HepG2 (cell line): ENCODE results near the gene ZMIZ1. TPM values are rescaled to one million over a fixed set of nuclear protein-coding genes. Genes with fewer than 3 reads are reported as not detected.

Experiments
- ATF7 ChIP-seq, 2 experiments: fragments of 450-650 bp in 1 of 2; sonication (generic) in 1 of 2; formaldehyde crosslinking in 1 of 2; IDR thresholded peaks; 2 replicates each; pipeline versions ENCODE4 v1.4.0 to v1.6.1; 2016 to 2020; ENCODE audit warnings: antibody characterized with exemption in 1 of 2, mild to moderate bottlenecking in 1 of 2, missing genetic modification reagents in 1 of 2
- CREBL2 ChIP-seq: sonication (generic); formaldehyde crosslinking; IDR thresholded peaks from 2 replicates; pipeline ENCODE4 v1.8.1; 2023; ENCODE audit warnings: missing genetic modification reagents, mild to moderate bottlenecking, borderline replicate concordance
- DMAP1 ChIP-seq: IDR thresholded peaks from 2 replicates; pipeline ENCODE4 v1.6.1; 2016
- IRF2 ChIP-seq: IDR thresholded peaks from 2 replicates; pipeline ENCODE4 v1.6.1; 2018; ENCODE audit warnings: missing genetic modification reagents, missing compliant biosample characterization
- MAFF ChIP-seq: IDR thresholded peaks from 2 replicates; pipeline ENCODE4 v1.6.1; 2011; ENCODE audit warnings: low read depth, low read length, improper control_type of control experiment
- MTA3 ChIP-seq: sonication (generic); formaldehyde crosslinking; IDR thresholded peaks from 2 replicates; pipeline ENCODE4 v1.4.0; 2020; ENCODE audit warnings: missing genetic modification reagents
- NONO ChIP-seq, 2 experiments: fragments of 450-650 bp in 1 of 2; sonication (generic) in 1 of 2; formaldehyde crosslinking in 1 of 2; IDR thresholded peaks in 1 of 2; conservative IDR thresholded peaks in 1 of 2; 2 replicates each; pipeline versions ENCODE4 v1.6.1 to v1.8.0; 2017 to 2022; ENCODE audit warnings: mild to moderate bottlenecking in 1 of 2, missing genetic modification reagents in 1 of 2, moderate library complexity in 1 of 2
- NR2C2 ChIP-seq: sonication (generic); formaldehyde crosslinking; IDR thresholded peaks from 2 replicates; pipeline ENCODE4 v1.4.0; 2020; ENCODE audit warnings: missing genetic modification reagents, mild to moderate bottlenecking, moderate library complexity, borderline replicate concordance
- PAX8 ChIP-seq: sonication (generic); formaldehyde crosslinking; IDR thresholded peaks from 2 replicates; pipeline ENCODE4 v1.8.0; 2022; ENCODE audit warnings: mild to moderate bottlenecking, missing genetic modification reagents, borderline replicate concordance
- REPIN1 ChIP-seq: sonication (generic); formaldehyde crosslinking; IDR thresholded peaks from 2 replicates; pipeline ENCODE4 v1.8.0; 2022; ENCODE audit warnings: missing genetic modification reagents, low read depth, mild to moderate bottlenecking, borderline replicate concordance
- TGIF2 ChIP-seq: IDR thresholded peaks from 2 replicates; pipeline ENCODE4 v1.6.1; 2016; ENCODE audit warnings: control low read depth, missing compliant biosample characterization
- XRCC5 ChIP-seq: fragments of 200-400 bp; formaldehyde crosslinking; optimal IDR thresholded peaks from 2 replicates; pipeline ENCODE3; 2017; ENCODE audit warnings: mild to moderate bottlenecking, low read length
- ZNF274 ChIP-seq: sonication (generic); formaldehyde crosslinking; IDR thresholded peaks from 2 replicates; pipeline ENCODE4 v1.5.1; 2020; ENCODE audit warnings: mild to moderate bottlenecking, missing genetic modification reagents
- ZNF331 ChIP-seq: sonication (generic); formaldehyde crosslinking; IDR thresholded peaks from 2 replicates; pipeline ENCODE4 v1.4.0; 2020; ENCODE audit warnings: missing genetic modification reagents
- ZNF503 ChIP-seq: sonication (generic); formaldehyde crosslinking; IDR thresholded peaks from 2 replicates; pipeline ENCODE4 v1.4.0; 2020; ENCODE audit warnings: missing genetic modification reagents
- ZNF749 ChIP-seq: sonication (generic); formaldehyde crosslinking; IDR thresholded peaks from 2 replicates; pipeline ENCODE4 v1.8.0; 2022; ENCODE audit warnings: mild to moderate bottlenecking, missing genetic modification reagents, moderate library complexity, borderline replicate concordance
- ZNF782 ChIP-seq: sonication (generic); formaldehyde crosslinking; IDR thresholded peaks from 2 replicates; pipeline ENCODE4 v1.4.0; 2020; ENCODE audit warnings: missing genetic modification reagents, mild to moderate bottlenecking, borderline replicate concordance
- ZSCAN20 ChIP-seq: sonication (generic); formaldehyde crosslinking; IDR thresholded peaks from 2 replicates; pipeline ENCODE4 v1.4.0; 2020; ENCODE audit warnings: missing genetic modification reagents, mild to moderate bottlenecking, borderline replicate concordance
- polyA plus RNA-seq, 8 experiments: library from polyadenylated mRNA; depleted of rRNA in 3 of 8; stranded (reverse) in 7 of 8; unstranded in 1 of 8; fragments of >200 nt; fragmentation: Illumina TruSeq in 4 of 8; extraction: Trizol in 4 of 8; gene quantifications; 2 replicates each; pipeline versions ENCODE4 v1.2.1 to v1.2.3, GENCODE V29; 2011 to 2016; ENCODE audit warnings: low read depth in 4 of 8, missing spikeins in 1 of 8, mixed read lengths in 1 of 8; ENCODE audit not compliant: insufficient read depth in 1 of 8
- total RNA-seq, 5 experiments: library from RNA; depleted of rRNA; stranded (reverse); fragments of >200 nt; fragmentation: Illumina TruSeq; extraction: Trizol; gene quantifications; 2 replicates each; pipeline ENCODE4 v1.2.3, GENCODE V29; 2016; ENCODE audit warnings: low read depth in 1 of 5
- TF ChIP-seq, protein P1 (sequence below): sonication (generic); formaldehyde crosslinking; IDR thresholded peaks from 2 replicates; pipeline ENCODE4 v1.9.0; 2021; ENCODE audit warnings: missing genetic modification reagents, borderline replicate concordance
- TF ChIP-seq, protein P2 (sequence below): sonication (generic); formaldehyde crosslinking; IDR thresholded peaks from 2 replicates; pipeline ENCODE4 v1.5.1; 2020; ENCODE audit warnings: missing genetic modification reagents, mild to moderate bottlenecking, borderline replicate concordance
- TF ChIP-seq, protein P3 (sequence below): sonication (generic); formaldehyde crosslinking; IDR thresholded peaks from 2 replicates; pipeline ENCODE4 v1.4.0; 2020; ENCODE audit warnings: missing genetic modification reagents

The ZMIZ1 gene
- total and polyA plus RNA-seq, 2 of the 13 experiments (the other 11 are each of a cell fraction or from before 2014, with no cell fraction given): 5.3 to 10.2 TPM

DNA sequence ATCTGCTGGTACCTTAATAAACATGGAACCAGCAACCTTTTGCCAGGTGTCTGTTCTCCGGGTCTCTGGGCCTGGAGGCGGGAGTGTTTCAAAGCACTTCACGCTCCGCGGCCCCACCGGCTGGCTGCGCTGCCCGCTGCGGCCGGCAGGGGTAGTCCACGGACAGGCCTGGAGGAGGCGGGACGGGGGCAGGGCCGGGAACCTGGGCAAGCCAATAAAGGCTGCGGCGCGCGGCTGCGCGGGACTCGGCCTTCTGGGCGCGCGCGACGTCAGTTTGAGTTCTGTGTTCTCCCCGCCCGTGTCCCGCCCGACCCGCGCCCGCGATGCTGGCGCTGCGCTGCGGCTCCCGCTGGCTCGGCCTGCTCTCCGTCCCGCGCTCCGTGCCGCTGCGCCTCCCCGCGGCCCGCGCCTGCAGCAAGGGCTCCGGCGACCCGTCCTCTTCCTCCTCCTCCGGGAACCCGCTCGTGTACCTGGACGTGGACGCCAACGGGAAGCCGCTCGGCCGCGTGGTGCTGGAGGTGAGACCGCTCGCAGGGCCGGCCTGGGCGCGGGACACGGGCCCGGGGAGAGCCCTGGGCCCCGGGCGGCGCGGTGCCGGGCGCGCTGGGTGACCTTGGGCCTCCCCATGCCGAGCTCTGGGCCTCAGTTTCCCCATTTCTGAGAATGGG is 278.6 kb downstream of the ZMIZ1 start, which contains the start of gene PPIF (continued):
- TF ChIP-seq, protein P1, sequence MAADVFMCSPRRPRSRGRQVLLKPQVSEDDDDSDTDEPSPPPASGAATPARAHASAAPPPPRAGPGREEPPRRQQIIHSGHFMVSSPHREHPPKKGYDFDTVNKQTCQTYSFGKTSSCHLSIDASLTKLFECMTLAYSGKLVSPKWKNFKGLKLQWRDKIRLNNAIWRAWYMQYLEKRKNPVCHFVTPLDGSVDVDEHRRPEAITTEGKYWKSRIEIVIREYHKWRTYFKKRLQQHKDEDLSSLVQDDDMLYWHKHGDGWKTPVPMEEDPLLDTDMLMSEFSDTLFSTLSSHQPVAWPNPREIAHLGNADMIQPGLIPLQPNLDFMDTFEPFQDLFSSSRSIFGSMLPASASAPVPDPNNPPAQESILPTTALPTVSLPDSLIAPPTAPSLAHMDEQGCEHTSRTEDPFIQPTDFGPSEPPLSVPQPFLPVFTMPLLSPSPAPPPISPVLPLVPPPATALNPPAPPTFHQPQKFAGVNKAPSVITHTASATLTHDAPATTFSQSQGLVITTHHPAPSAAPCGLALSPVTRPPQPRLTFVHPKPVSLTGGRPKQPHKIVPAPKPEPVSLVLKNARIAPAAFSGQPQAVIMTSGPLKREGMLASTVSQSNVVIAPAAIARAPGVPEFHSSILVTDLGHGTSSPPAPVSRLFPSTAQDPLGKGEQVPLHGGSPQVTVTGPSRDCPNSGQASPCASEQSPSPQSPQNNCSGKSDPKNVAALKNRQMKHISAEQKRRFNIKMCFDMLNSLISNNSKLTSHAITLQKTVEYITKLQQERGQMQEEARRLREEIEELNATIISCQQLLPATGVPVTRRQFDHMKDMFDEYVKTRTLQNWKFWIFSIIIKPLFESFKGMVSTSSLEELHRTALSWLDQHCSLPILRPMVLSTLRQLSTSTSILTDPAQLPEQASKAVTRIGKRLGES (CRISPR knock-in tag): 0 out of 2 replicates have a peak, but pooled peaks have one; percentile 6
- TF ChIP-seq REPIN1: no peak
- no peak for TF ChIP-seq ZNF503 (CRISPR knock-in tag)
- no peak for TF ChIP-seq ATF7 (IDR thresholded peaks at IDR 0.05)
- TF ChIP-seq ATF7 (CRISPR knock-in tag; IDR thresholded peaks at IDR 0.05): no peak
- peak; percentile 69; the same call in 1 of the 2 replicates for TF ChIP-seq ZNF749 (CRISPR knock-in tag)
- TF ChIP-seq DMAP1 (CRISPR knock-in tag): no peak; the same call in 1 of the 2 replicates
- TF ChIP-seq, protein P2, sequence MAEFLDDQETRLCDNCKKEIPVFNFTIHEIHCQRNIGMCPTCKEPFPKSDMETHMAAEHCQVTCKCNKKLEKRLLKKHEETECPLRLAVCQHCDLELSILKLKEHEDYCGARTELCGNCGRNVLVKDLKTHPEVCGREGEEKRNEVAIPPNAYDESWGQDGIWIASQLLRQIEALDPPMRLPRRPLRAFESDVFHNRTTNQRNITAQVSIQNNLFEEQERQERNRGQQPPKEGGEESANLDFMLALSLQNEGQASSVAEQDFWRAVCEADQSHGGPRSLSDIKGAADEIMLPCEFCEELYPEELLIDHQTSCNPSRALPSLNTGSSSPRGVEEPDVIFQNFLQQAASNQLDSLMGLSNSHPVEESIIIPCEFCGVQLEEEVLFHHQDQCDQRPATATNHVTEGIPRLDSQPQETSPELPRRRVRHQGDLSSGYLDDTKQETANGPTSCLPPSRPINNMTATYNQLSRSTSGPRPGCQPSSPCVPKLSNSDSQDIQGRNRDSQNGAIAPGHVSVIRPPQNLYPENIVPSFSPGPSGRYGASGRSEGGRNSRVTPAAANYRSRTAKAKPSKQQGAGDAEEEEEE (CRISPR knock-in tag): no peak
- TF ChIP-seq PAX8 (CRISPR knock-in tag): no peak
- peak; percentile 87 for TF ChIP-seq XRCC5
- no peak for TF ChIP-seq MAFF
- no peak for TF ChIP-seq NR2C2 (CRISPR knock-in tag)
- TF ChIP-seq ZSCAN20 (CRISPR knock-in tag): peak; percentile 80; the same call in 1 of the 2 replicates
- TF ChIP-seq ZNF331 (CRISPR knock-in tag): peak; percentile 26; the same call in 1 of the 2 replicates
- TF ChIP-seq ZNF782 (CRISPR knock-in tag): no peak; the same call in 1 of the 2 replicates
- TF ChIP-seq MTA3: no peak
- peak; percentile 4; the same call in 1 of the 2 replicates for TF ChIP-seq IRF2 (CRISPR knock-in tag)
- TF ChIP-seq TGIF2 (CRISPR knock-in tag): peak; percentile 6; the same call in 1 of the 2 replicates
- TF ChIP-seq ZNF274 (CRISPR knock-in tag): no peak; the same call in 1 of the 2 replicates
- TF ChIP-seq NONO (IDR thresholded peaks at IDR 0.05): no peak
- no peak for TF ChIP-seq NONO (CRISPR knock-in tag; conservative IDR thresholded peaks at IDR 0.05)
- TF ChIP-seq, protein P3, sequence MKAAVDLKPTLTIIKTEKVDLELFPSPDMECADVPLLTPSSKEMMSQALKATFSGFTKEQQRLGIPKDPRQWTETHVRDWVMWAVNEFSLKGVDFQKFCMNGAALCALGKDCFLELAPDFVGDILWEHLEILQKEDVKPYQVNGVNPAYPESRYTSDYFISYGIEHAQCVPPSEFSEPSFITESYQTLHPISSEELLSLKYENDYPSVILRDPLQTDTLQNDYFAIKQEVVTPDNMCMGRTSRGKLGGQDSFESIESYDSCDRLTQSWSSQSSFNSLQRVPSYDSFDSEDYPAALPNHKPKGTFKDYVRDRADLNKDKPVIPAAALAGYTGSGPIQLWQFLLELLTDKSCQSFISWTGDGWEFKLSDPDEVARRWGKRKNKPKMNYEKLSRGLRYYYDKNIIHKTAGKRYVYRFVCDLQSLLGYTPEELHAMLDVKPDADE: peak; percentile 82; the same call in 1 of the 2 replicates
- no peak for TF ChIP-seq CREBL2
